Measurements from ENCODE around the gene TMEFF1. TPM values are rescaled to one million over a fixed set of nuclear protein-coding genes. Genes with fewer than 3 reads are reported as not detected.

Gene TMEFF1
- total RNA-seq, 6 experiments from 2014 or later = 0.09 to 0.24 TPM; not detected in 4

DNA sequence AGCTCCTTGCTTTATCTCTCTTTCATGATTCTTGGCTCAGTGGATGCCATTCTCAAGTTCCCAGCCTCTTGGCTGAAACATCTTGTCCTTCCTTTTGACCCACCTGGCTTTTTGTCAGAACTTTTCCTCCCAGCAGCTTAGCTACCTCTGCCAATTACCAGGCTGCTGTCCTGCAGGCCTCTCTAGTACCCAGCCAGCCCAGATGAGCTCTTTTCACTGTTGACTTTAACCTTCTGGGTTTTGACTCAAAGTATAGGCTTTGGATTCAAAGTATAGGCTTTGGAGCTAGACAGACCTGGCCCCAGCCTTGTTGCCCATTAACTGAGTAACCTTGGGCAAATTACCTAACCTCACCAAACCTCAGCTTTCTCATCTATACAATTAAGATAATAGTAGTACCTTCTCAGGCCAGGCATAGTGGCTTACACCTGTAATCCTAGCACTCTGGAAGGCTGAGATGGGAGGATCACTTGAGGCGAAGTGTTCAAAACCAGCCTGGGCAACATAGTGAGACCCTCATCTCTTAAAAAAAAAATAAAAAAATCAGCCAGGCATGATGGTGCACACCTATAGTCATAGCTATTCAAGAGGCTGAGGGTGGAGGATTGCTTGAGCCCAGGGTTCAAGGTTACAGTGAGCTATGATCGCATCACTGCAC, 6.6 kb upstream of the TMEFF1 start:
- no peak for ATAC-seq
- no peak for TF ChIP-seq POLR2A (IDR thresholded peaks at IDR 0.05)
- TF ChIP-seq, protein P1, sequence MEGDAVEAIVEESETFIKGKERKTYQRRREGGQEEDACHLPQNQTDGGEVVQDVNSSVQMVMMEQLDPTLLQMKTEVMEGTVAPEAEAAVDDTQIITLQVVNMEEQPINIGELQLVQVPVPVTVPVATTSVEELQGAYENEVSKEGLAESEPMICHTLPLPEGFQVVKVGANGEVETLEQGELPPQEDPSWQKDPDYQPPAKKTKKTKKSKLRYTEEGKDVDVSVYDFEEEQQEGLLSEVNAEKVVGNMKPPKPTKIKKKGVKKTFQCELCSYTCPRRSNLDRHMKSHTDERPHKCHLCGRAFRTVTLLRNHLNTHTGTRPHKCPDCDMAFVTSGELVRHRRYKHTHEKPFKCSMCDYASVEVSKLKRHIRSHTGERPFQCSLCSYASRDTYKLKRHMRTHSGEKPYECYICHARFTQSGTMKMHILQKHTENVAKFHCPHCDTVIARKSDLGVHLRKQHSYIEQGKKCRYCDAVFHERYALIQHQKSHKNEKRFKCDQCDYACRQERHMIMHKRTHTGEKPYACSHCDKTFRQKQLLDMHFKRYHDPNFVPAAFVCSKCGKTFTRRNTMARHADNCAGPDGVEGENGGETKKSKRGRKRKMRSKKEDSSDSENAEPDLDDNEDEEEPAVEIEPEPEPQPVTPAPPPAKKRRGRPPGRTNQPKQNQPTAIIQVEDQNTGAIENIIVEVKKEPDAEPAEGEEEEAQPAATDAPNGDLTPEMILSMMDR (IDR thresholded peaks at IDR 0.05) = no peak
- 100% methylated on average over 2 of the region's 2 CpGs for WGBS (ENCODE audit: insufficient coverage, low coverage, low lambda C conversion rate, missing lambda C conversion rate)

DNA sequence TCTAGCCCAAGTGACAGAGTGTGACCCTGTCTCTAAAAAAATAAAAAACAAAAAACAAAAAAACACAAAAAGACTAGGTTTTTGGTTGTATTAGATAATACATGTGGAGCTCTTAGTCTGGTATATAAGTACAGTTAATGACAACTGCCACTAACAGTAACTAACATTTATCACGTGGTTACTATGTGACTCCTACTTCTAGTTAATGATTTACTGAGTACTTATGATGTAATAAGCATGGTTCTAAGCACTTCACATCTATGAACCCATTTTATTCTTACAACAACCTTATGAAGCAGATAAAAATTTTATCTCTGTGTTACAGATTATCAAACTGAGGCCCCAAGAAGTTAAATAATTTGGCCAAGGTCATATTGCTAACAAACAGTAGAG, 6.1 kb upstream of the TMEFF1 start:
- H3K36me3 ChIP-seq = no peaks in the 10 kb centered on the region
- peak in 1 of 4 donors; percentile 22 for ATAC-seq
- H3K9me3 ChIP-seq = no peaks in the 10 kb centered on the region
- DNase-seq = no peak
- no peaks in the 10 kb centered on the region for H3K27me3 ChIP-seq
- TF ChIP-seq, protein P1 (IDR thresholded peaks at IDR 0.05) = no peak
- no peak for TF ChIP-seq POLR2A (IDR thresholded peaks at IDR 0.05)
- H3K4me3 ChIP-seq = no peak overlapping the region
- intact Hi-C loops (cut with DNase I) = no loop called here
- no peaks in the 10 kb centered on the region for H3K4me1 ChIP-seq
- no peak overlapping the region for H3K27ac ChIP-seq
- 25% methylated on average over 1 of the region's 1 CpG for whole genome bisulfite sequencing (ENCODE audit: insufficient coverage, low coverage, low lambda C conversion rate, missing lambda C conversion rate)

More for the DNA sequence above, 6.6 kb upstream of the TMEFF1 start:
- H3K4me3 ChIP-seq = no peak overlapping the region
- no peaks in the 10 kb centered on the region for H3K27me3 ChIP-seq
- no peaks in the 10 kb centered on the region for H3K4me1 ChIP-seq
- no peaks in the 10 kb centered on the region for H3K36me3 ChIP-seq
- H3K9me3 ChIP-seq = no peaks in the 10 kb centered on the region
- no peak overlapping the region for H3K27ac ChIP-seq
- intact Hi-C loops (cut with DNase I) = no loop called here
- no peak for DNase-seq

DNA sequence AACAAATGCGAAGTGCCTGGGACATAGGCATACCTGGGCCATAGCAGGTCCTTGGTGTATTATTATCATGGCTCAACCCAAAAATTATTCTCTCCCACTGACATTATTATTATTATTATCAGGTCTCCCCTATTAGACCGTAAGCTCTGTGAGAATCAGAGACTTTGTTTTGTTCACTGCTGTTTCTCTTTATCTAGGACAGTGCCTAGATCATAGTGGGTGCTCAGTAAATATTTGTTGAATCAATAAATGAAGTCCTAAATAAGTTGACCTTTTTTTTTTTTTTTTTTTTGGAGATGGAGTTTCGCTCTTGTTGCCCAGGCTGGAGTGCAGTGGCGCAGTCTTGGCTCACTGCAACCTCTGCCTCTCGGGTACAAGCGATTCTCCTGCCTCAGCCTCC, 4.9 kb upstream of the TMEFF1 start:
- no peaks in the 10 kb centered on the region for H3K36me3 ChIP-seq
- H3K27ac ChIP-seq = no peak overlapping the region
- TF ChIP-seq POLR2A (IDR thresholded peaks at IDR 0.05) = no peak
- TF ChIP-seq, protein P1 (IDR thresholded peaks at IDR 0.05) = no peak
- intact Hi-C loops (cut with DNase I) = no loop called here
- no peak overlapping the region for H3K4me3 ChIP-seq
- no peak for DNase-seq
- no peaks in the 10 kb centered on the region for H3K9me3 ChIP-seq
- no peaks in the 10 kb centered on the region for H3K4me1 ChIP-seq
- H3K27me3 ChIP-seq = no peaks in the 10 kb centered on the region
- ATAC-seq = no peak
- 84% methylated on average over 6 of the region's 6 CpGs for WGBS (ENCODE audit: insufficient coverage, low coverage, low lambda C conversion rate, missing lambda C conversion rate)

DNA sequence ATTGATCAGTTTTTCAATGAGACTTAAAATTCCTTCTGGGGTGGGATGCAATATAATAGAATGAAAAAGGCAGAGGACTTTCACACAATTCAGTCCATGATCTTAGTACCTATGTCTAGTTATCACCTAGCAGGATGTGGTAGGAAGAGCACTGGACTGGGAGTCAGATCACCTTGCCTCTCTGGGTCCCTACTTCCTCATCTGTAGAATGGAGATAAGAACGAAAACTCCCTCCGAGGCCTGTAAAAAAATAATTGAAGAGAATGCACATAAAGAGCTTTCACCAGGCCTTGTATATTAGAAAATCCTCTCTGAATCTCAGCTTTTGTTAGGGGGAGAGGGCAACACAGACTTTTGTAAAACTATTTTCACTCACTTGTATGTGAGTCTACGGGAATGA, 681 bp upstream of the TMEFF1 start:
- no peak for ATAC-seq
- Histone ChIP-seq H3K27ac (no peak overlapping the region), H3K9me3 (no peaks in the 10 kb centered on the region), H3K36me3 (no peaks in the 10 kb centered on the region), H3K4me1 (peaks cover 0 to 3% (median 0%) of the 10 kb centered on the region in 4 donors), H3K4me3 (no peak overlapping the region), H3K27me3 (no peaks in the 10 kb centered on the region)
- DNase-seq = no peak
- intact Hi-C loops (cut with DNase I) = no loop called here
- WGBS (ENCODE audit: insufficient coverage, low coverage, low lambda C conversion rate, missing lambda C conversion rate) = 49% methylated on average over 3 of the region's 3 CpGs
- TF ChIP-seq, protein P1 (IDR thresholded peaks at IDR 0.05) = no peak
- TF ChIP-seq POLR2A (IDR thresholded peaks at IDR 0.05) = no peak

All from right lobe of liver (tissue), 6 donors.